ENCODE data around the gene WDR35.
"Not testable (repeated sequence)": the region's sequence is repeated elsewhere in the genome, so short reads cannot be mapped to it uniquely, and the experiment has no call there.

WDR35 gene

GRCh38 chr2:19890104-19890503, 99.8 kb downstream of the WDR35 start:
- no peak for DNase-seq

DNA sequence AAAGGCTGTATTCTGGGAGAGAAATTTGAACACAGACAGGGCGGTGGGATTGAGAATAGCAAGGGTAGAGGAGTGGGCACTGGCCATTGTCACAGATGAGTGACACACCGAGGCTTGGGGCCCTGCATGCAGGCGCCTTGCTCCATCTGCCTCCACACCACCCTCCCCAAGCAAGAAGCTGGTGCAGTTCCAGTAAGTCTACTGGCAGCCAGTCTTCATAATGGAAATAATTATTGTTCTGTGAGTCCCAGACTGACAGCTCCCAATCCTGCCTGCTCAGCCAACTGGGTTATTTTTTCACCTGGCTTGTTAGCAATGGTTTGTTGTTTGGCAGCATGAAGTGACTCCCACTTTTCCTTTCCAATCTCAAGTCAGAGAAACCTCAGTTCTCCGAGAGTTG, 101.1 kb downstream of the WDR35 start:
- DNase-seq: no peak

DNA sequence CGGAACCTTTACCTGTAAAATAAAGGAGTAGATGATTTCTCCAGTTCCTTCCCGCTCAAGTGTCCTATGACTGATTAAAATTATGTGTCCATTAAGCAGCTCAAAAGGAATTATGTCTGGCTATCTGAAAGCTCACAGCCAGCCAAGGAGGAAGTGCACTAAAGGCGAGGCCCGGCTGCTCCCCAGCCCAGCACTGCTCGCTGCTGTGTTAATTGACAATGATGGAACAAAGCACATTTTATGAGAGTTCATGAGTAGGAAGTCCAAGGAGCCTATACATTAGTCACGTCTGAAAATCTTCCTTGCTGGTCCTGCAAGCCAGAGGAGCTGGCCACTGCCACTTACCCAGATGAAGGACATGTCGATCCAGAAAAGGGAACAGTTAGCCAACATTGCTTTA, 102.4 kb downstream of the WDR35 start:
- no peak for DNase-seq

- DNase-seq: no peak
These were observed 103.6 kb downstream of the WDR35 start for GRCh38 chr2:19886261-19886660.

DNA sequence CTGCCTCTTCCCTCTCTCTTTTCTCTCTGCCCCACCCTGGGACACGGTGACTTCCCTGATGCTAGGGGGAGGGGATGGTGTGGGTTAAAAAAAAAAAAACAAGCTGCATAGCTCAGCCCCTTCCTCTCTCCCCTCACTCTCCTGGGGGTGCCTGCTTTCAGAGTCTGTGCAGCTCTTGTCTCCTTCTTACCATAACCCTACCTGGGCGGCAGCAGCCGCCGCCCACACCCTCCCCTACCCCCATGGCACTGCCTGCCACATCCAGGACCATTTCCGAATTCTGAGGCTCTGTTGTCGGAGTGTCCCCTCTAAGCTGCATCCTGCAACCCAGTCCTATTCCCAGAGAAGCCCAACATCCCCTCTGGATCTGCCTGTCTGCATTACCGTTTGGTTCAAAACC, 104.1 kb downstream of the WDR35 start:
- no peak for DNase-seq

DNA sequence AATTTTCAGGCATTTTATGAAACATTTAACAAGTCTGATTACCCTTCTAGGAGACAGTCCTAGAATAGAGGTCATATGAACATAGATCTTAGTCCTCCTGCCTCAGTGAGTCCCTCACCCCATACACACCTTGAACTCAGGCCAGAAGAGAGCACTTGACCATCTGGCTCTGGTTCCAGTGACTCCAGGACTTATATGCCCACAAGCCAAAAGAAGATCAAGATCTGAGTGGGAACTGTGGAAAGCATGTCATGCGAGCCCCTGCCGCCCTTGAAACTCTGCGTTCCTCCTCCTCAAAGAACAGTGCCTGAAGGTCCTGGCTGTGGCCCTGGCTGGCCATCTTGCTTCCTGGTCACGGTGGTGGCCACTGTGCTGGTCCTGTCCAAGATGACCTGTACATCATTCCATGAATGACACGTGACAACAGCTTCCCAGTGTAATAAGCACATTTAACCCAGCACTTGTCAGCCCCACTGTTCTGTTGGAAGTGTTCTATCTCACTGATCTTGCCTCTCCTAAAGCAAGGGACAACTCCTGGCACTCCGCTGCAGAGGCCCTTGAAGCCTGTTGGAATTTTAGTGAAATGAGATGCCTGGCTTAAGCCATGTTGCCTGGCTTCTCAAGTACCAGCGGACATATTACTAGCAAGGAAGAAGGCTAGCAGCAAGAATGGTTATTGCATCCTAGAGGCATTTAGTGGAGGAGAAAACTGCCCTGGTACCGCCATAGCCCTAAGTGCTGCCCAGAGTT, 105.8 kb downstream of the WDR35 start:
- DNase-seq: no peak

DNA sequence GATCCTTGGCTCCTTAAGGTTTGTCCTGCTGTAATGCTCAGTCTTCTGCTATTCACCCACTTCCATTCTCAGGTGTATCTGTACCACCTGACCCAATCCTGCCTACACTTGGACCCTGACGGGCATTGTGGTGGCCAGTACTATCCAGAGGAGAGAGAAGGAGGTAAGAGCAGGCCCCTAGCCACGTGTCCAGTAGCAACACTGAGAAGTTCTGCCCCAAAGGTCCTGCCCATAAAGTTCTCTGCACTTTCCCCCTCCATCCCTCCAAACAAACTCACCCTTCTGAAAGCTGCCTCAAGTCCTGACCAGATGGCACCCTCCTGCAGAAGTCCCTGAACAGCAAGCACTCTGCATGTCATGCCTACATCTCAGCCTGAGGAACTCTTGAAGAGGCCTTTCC, 106.4 kb downstream of the WDR35 start:
- DNase-seq: no peak

DNA sequence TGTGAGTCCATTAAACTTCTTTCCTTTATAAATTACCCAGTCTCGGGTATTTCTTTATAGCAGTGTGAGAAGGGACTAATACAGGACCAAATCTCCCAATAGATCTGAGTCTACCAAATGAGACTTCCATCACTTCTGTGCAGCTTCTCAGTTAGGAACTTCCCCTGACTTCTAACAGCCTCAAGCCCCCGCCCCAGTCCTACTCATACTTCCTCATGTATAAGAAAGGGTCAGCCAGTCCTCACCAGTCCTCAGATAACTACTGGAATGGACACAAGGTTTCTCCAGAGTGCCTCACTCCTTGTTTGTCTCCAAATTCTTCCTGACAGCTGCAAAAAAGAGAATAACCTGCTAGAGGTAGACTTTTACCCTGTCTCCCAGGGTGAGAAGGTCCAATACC, 107.6 kb downstream of the WDR35 start:
- DNase-seq: no peak

DNA sequence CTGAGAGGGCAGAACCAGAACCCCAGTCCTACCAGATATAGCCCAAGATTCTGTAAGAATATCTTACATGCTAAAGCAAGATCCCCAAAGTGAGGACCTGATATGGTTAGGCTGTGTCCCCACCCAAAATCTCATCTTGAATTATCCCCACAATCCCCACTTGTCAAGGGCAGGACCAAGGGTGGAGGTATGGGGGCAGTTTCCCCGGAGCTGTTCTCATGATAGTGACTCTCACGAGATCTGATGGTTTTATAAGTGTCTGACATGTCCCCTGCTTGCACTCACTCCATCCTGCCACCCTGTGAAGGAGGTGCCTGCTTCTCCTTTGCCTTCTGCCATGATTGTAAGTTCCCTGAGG, 108.0 kb downstream of the WDR35 start:
- no peak for DNase-seq

GRCh38 chr2:19881221-19881907, 108.5 kb downstream of the WDR35 start:
- DNase-seq: no peak

- DNase-seq: not testable (repeated sequence)
These were observed 109.7 kb downstream of the WDR35 start for GRCh38 chr2:19880191-19880590.

DNA sequence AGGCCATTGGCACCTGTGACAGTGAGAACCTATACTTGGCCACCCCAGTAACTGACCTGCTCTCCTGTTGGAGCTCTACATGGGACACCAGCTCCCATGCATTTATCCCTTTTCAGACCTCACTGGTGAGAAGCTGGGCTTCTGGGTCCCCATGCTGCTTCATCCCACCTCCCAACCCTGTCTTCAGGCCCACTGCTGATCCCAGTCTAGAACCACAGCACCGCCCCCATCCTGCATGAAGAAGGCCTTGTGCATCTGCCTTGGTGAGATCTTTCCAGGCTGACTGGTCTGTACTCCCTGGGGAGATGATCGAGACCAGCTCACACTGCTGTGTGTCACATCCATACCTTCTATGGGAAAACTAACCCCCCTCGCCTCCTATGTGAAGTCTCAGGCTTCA, 110.8 kb downstream of the WDR35 start:
- no peak for DNase-seq

- no peak for DNase-seq
These were observed 111.4 kb downstream of the WDR35 start for GRCh38 chr2:19878268-19879046.

GRCh38 chr2:19876751-19877150, 113.2 kb downstream of the WDR35 start:
- DNase-seq: no peak

- DNase-seq: no peak
These were observed 114.6 kb downstream of the WDR35 start for GRCh38 chr2:19875280-19875679.

GRCh38 chr2:19874726-19875125, 115.2 kb downstream of the WDR35 start:
- DNase-seq: no peak

GRCh38 chr2:19873014-19873413, 116.9 kb downstream of the WDR35 start:
- DNase-seq: no peak

DNA sequence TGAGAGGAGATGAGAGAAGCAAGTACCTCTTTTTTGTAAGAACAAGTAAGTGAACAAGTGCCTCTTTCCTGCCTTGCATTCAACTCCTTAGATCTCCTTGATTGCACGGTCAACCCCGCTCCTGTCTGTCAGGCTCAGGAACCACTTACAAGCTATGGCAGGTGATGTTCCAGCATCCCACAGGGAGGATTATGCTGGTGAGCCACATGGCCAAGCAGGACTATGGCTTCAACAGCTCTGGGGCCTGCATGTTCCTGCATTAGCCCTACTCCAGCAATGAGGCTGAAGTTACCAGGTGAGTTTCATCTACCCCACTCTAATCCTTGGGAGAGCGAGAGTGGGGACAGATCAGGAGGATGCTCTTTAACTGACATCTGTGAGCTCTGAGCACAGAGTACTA, 117.6 kb downstream of the WDR35 start:
- no peak for DNase-seq

- DNase-seq: no peak
These were observed 118.1 kb downstream of the WDR35 start for GRCh38 chr2:19871836-19872235.

DNA sequence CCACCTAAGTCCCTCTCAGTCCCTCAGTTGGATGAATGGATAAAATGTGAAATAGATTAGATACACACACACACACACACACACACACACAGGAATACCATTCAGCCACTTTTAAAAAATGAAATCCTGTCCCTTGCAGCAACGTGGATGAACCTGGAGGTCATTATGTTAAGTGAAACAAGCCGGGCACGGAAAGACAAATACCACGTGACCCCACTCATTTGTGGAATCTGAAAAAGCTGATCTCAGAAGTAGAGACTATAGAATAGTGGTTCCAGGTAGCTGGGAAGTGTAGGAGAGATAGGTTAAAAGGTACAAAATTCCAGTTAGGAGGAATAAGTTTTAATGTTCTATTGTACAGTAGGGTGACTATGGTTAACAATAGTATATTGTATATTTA, 119.1 kb downstream of the WDR35 start:
- DNase-seq: no peak

DNA sequence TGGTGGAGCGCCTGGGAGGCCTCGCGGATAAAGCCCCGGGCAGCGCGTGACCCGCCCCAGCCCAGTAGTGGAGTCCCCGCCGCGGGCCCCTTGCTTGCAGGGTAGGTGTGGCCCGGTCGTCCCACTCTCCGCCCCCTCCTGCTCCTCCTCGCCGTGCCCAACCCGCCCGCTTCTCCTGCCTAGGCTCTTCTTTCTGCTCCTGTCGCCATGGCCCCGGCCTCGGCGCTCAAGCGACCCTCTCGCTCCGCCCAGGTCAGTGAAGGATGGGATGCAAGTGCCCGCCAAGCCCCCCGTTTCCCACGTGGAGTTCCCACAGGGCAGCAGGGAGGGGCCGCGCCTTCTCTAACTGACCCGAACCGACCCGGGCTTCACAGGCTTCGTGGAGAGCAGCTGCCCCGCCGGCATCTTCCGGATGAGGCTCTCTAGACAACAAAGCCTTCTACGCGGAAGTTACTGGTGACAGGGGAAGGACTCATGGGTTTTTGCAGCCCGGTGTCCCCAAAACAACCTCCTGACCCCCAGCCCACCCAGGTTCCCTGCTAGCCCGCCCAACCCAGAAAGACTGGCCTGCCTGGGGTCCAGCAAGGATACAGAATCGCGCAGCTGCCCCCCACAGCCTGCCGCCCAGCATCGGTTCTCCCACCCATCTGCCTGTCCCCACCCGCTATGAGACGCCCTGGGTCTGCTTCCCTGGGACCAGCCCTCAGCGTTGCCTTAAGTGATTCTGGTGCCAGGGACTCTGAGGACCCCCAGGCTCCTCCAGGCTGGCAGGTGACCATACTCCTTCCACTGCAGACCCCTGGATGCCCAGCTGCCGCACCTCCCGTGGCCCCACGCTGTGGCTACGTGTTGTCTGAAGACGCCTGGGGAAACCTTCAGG, 121.0 kb downstream of the WDR35 start:
- DNase-seq: peak; percentile 58 to 67

DNA sequence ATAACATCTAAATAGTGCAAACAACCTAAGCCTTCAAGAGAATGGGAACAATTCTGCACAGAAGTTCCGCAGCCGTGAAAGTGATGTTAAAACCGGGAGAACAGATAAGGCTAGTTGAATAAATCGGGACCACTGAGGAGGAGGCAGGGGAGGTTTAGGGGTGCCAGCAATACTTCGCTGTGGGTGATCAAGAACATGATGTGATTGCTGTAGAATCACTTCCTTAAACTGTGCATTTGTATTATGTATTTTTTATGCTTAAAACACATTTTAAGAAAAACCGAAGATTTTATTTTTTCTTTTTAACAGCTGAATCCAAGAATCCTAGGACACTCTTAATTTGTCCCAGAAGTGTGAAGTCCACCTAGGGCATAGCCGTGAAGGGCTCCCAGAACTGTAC, 121.7 kb downstream of the WDR35 start:
- DNase-seq: no peak

DNA sequence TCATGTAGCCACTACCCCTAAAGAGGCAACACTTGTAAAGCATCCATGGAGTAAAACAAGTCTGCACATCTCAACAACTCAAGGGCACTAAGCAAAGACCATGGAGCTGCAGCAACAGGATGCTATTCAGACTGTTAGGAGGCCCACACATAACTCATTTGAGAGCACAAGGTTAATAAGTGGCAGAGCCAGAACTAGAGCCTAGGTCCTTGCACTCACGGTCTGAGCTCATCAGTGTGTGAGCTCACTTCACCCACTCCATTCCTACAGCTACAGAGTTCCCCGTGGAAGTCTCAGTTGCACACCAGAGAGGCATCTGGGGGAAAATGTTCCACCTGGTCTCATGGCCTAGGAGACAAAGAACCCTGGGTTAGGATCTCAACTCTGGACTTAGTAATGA, 123.1 kb downstream of the WDR35 start:
- no peak for DNase-seq
